ENCODE data around the gene CCL22. TPM values are rescaled to one million over a fixed set of nuclear protein-coding genes. Genes with fewer than 3 reads are reported as not detected.

CCL22 gene
- total and polyA plus RNA-seq, 2 donors (not counting 3 experiments of a cell fraction or from before 2014, with no cell fraction given): not detected

DNA sequence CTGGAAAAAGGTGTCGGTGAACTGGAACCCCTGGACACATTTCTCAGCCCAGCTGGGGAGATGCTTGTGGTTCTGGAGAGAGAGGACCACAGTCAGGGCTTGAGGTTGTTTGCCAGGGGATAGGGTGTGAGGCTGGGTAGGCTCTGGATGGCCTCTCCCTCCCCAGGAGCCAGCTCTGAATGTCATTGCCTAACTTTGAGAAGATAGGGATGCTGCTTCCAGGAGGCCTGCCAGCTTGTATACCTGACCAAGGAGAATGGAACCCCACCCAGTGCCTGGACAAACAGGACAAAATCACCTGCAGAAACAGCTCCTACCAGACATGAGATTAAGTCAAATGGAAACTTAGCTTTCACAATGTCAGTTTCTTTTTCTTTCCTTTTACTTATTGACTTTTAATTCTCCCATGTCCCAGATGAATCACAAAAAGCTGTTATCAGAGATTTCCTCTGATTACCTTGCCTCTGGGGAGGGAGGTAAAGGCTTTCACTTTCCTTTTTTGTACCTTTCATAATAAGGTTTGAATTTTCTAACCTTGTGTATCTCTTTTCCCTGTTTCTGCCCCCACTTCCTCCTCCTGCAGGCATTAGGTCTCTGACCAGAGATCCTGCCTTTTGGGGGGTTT lies 44.3 kb upstream of the CCL22 start:
- Histone ChIP-seq H4K20me1 (replicated peaks; ENCODE audit: control insufficient read depth, extremely low read depth, insufficient read depth, low read length) (no peaks in the 10 kb centered on the region), H2AFZ (ENCODE audit: low read depth, low read length) (no peak overlapping the region)

DNA sequence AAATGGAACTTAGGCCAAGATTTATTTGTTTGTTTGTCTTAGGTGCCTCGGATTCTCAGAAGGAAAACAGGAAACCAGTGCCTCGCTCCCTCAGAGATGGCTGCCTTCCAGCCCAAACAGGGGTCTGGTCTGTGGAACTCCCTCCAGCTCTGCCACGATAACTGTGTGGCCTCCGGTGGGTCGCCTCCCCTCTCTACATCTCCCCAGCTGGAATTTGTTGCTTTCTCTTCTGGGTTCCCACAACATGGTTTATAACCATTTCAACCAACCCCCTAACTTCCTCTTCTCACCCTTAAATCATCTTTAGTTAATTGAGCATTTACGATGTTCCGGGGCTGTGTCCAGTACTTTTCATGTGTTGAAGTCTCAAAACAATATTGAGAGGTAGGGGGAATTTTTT lies 43.2 kb upstream of the CCL22 start:
- no TSS peak for BruUV-seq (replicated peaks)
- H3K9me1 ChIP-seq (replicated peaks; ENCODE audit: control insufficient read depth, extremely low read depth, insufficient read depth, low read length): no peaks in the 10 kb centered on the region
- TF ChIP-seq MYC (IDR thresholded peaks at IDR 0.05; ENCODE audit: low read depth, low read length): no peak
- no peak for TF ChIP-seq POLR2A (IDR thresholded peaks at IDR 0.05; ENCODE audit: low read depth, low read length)
- TF ChIP-seq FOS (IDR thresholded peaks at IDR 0.05; ENCODE audit: borderline replicate concordance, insufficient read depth, low read length): no peak
- TF ChIP-seq, protein P1, sequence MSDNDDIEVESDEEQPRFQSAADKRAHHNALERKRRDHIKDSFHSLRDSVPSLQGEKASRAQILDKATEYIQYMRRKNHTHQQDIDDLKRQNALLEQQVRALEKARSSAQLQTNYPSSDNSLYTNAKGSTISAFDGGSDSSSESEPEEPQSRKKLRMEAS (IDR thresholded peaks at IDR 0.05; ENCODE audit: insufficient read depth, insufficient read length): no peak
- TF ChIP-seq POLR2AphosphoS5 (IDR thresholded peaks at IDR 0.05; ENCODE audit: insufficient read depth, low read depth, low read length): no peak
- no peak for TF ChIP-seq EZH2 (IDR thresholded peaks at IDR 0.05; ENCODE audit: borderline replicate concordance, low read depth, low read length, severe bottlenecking)
- TF ChIP-seq GATA2 (IDR thresholded peaks at IDR 0.05; ENCODE audit: insufficient read depth, insufficient read length, low read depth, low read length): no peak
- TF ChIP-seq JUN (IDR thresholded peaks at IDR 0.05; ENCODE audit: borderline replicate concordance, insufficient read depth, insufficient read length, low read depth): no peak
- TF ChIP-seq, protein P2, sequence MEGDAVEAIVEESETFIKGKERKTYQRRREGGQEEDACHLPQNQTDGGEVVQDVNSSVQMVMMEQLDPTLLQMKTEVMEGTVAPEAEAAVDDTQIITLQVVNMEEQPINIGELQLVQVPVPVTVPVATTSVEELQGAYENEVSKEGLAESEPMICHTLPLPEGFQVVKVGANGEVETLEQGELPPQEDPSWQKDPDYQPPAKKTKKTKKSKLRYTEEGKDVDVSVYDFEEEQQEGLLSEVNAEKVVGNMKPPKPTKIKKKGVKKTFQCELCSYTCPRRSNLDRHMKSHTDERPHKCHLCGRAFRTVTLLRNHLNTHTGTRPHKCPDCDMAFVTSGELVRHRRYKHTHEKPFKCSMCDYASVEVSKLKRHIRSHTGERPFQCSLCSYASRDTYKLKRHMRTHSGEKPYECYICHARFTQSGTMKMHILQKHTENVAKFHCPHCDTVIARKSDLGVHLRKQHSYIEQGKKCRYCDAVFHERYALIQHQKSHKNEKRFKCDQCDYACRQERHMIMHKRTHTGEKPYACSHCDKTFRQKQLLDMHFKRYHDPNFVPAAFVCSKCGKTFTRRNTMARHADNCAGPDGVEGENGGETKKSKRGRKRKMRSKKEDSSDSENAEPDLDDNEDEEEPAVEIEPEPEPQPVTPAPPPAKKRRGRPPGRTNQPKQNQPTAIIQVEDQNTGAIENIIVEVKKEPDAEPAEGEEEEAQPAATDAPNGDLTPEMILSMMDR (IDR thresholded peaks at IDR 0.05; ENCODE audit: extremely low read depth in 1 of 2, insufficient read depth in 1 of 2, low read depth in 1 of 2, low read length in 2 of 2): no peak
- no peaks in the 10 kb centered on the region for H3K9me3 ChIP-seq (replicated peaks; ENCODE audit: control insufficient read depth, insufficient read depth, low read length)
- dilution Hi-C loops (cut with MboI; ENCODE audit: extremely low pct_ligation_motif_present, low sequenced_read_pairs): loop anchor here (25.0 kb wide), 1 partner anchor 97 kb away; the partner anchor contains the start of gene CCL17
- POLR2A ChIA-PET: no interaction called here
- no peaks in the 10 kb centered on the region for H3K36me3 ChIP-seq (ENCODE audit: control insufficient read depth in 2 of 2, extremely low read depth in 1 of 2, insufficient read depth in 2 of 2, low read length in 2 of 2)
- FAIRE-seq (no peak), DNase-seq (ENCODE audit: low read depth, low spot score) (peak; percentile 55)
- H3K4me1 ChIP-seq (ENCODE audit: control insufficient read depth, extremely low read depth, insufficient read depth, low read length): peaks cover 33% of the 10 kb centered on the region
- no peak overlapping the region for H3K9ac ChIP-seq (replicated peaks; ENCODE audit: extremely low read depth, insufficient read depth, low read length)
- peak overlapping the region; percentile 33 for H3K27ac ChIP-seq (ENCODE audit: insufficient read depth, low read depth, low read length)
- intact Hi-C loops (cut with micrococcal nuclease): no loop called here
- H3K4me3 ChIP-seq (replicated peaks in 1 of 3; ENCODE audit: insufficient read depth in 1 of 3, low read depth in 1 of 3, low read length in 3 of 3): no peak overlapping the region
- CTCF ChIA-PET: interaction anchor here (1.4 to 2.8 kb wide), 4 partner anchors 15 to 102 kb away, joined by 3 to 36 read pairs (median 6); no protein-coding TSS in a partner anchor
- H3K79me2 ChIP-seq (ENCODE audit: control insufficient read depth, insufficient read depth, low read length): no peaks in the 10 kb centered on the region
- H2AFZ ChIP-seq (ENCODE audit: low read depth, low read length): peak overlapping the region; percentile 20
- peak overlapping the region; percentile 2 for H3K4me2 ChIP-seq (ENCODE audit: insufficient read depth, low read length)
- no peaks in the 10 kb centered on the region for H3K27me3 ChIP-seq (ENCODE audit: control insufficient read depth in 2 of 2, insufficient read depth in 2 of 2, low read length in 2 of 2)
- no peaks in the 10 kb centered on the region for H4K20me1 ChIP-seq (replicated peaks; ENCODE audit: control insufficient read depth, extremely low read depth, insufficient read depth, low read length)

More for the DNA sequence above, 44.3 kb upstream of the CCL22 start:
- Histone ChIP-seq H3K36me3 (ENCODE audit: control insufficient read depth in 2 of 2, extremely low read depth in 1 of 2, insufficient read depth in 2 of 2, low read length in 2 of 2) (no peaks in the 10 kb centered on the region), H3K9me1 (replicated peaks; ENCODE audit: control insufficient read depth, extremely low read depth, insufficient read depth, low read length) (no peaks in the 10 kb centered on the region), H3K9me3 (replicated peaks; ENCODE audit: control insufficient read depth, insufficient read depth, low read length) (no peaks in the 10 kb centered on the region), H3K27ac (ENCODE audit: insufficient read depth, low read depth, low read length) (no peak overlapping the region), H3K79me2 (ENCODE audit: control insufficient read depth, insufficient read depth, low read length) (no peaks in the 10 kb centered on the region), H3K27me3 (ENCODE audit: control insufficient read depth in 2 of 2, insufficient read depth in 2 of 2, low read length in 2 of 2) (no peaks in the 10 kb centered on the region), H3K4me3 (replicated peaks in 1 of 3; ENCODE audit: insufficient read depth in 1 of 3, low read depth in 1 of 3, low read length in 3 of 3) (no peak overlapping the region), H3K4me2 (ENCODE audit: insufficient read depth, low read length) (no peak overlapping the region), H3K4me1 (ENCODE audit: control insufficient read depth, extremely low read depth, insufficient read depth, low read length) (peaks cover 33% of the 10 kb centered on the region), H3K9ac (replicated peaks; ENCODE audit: extremely low read depth, insufficient read depth, low read length) (no peak overlapping the region)
- FAIRE-seq: peak; percentile 35
- dilution Hi-C loops (cut with MboI; ENCODE audit: extremely low pct_ligation_motif_present, low sequenced_read_pairs): loop anchor here (25.0 kb wide), 1 partner anchor 98 kb away; the partner anchor contains the start of gene CCL17
- TF ChIP-seq JUN (IDR thresholded peaks at IDR 0.05; ENCODE audit: borderline replicate concordance, insufficient read depth, insufficient read length, low read depth) (no peak), FOS (IDR thresholded peaks at IDR 0.05; ENCODE audit: borderline replicate concordance, insufficient read depth, low read length) (peak; percentile 14), GATA2 (IDR thresholded peaks at IDR 0.05; ENCODE audit: insufficient read depth, insufficient read length, low read depth, low read length) (peak; percentile 34)
- DNase-seq (ENCODE audit: low read depth, low spot score): peak; percentile 30
- ChIA-PET POLR2A (no interaction called here), CTCF (interaction anchor here (0.7 to 1.4 kb wide), 6 partner anchors 9 to 103 kb away, joined by 3 to 8 read pairs (median 4); no protein-coding TSS in a partner anchor)
- BruUV-seq (replicated peaks): no TSS peak
- intact Hi-C loops (cut with micrococcal nuclease): no loop called here
